ENCODE results near the gene CTNNBL1. TPM values are rescaled to one million over a fixed set of nuclear protein-coding genes. Genes with fewer than 3 reads are reported as not detected.

CTNNBL1 gene
- total and polyA plus RNA-seq, 5 donors from 2014 or later, result 56.0 to 117 (median 83.2) TPM

- H3K36me3 Mint-ChIP-seq, result peaks cover 58% of the 10 kb centered on the region
- Histone ChIP-seq H3K27ac (ENCODE audit: insufficient read depth, low read length, poor library complexity, severe bottlenecking) (no peak overlapping the region), H3K9me3 (ENCODE audit: control insufficient read depth in 2 of 2, low read length in 2 of 2) (no peaks in the 10 kb centered on the region), H3K36me3 (ENCODE audit: control insufficient read depth, insufficient read depth, low read length) (peaks cover 45% of the 10 kb centered on the region), H3K4me1 (ENCODE audit: control insufficient read depth, insufficient read depth, low read length, poor library complexity, severe bottlenecking) (no peaks in the 10 kb centered on the region), H3K27me3 (ENCODE audit: control insufficient read depth, insufficient read depth, low read length) (no peaks in the 10 kb centered on the region), H3K4me3 (ENCODE audit: low read depth, low read length) (no peak overlapping the region)
- H3K27me3 Mint-ChIP-seq, result no peaks in the 10 kb centered on the region
- no peak overlapping the region for H3K27ac Mint-ChIP-seq
- ATAC-seq (ENCODE audit: low read depth in 2 of 2), result no peak
- peaks cover 0 to 13% (median 1%) of the 10 kb centered on the region in 4 donors for H3K4me1 Mint-ChIP-seq
- DNase-seq, result no peak
- H3K4me3 Mint-ChIP-seq, result no peak overlapping the region
- H3K9me3 Mint-ChIP-seq, result no peaks in the 10 kb centered on the region
Observed at GRCh38 chr20:37776049-37776448, 82.2 kb downstream of the CTNNBL1 start.

- no peak for DNase-seq
- H3K4me1 Mint-ChIP-seq, result peaks cover 0 to 13% (median 2%) of the 10 kb centered on the region in 4 donors
- no peaks in the 10 kb centered on the region for H3K4me1 ChIP-seq (ENCODE audit: control insufficient read depth, insufficient read depth, low read length, poor library complexity, severe bottlenecking)
- ATAC-seq (ENCODE audit: low read depth in 2 of 2), result no peak
- H3K27me3 ChIP-seq (ENCODE audit: control insufficient read depth, insufficient read depth, low read length), result no peaks in the 10 kb centered on the region
- H3K4me3 Mint-ChIP-seq, result no peak overlapping the region
- peaks cover 54% of the 10 kb centered on the region for H3K36me3 Mint-ChIP-seq
- no peaks in the 10 kb centered on the region for H3K9me3 Mint-ChIP-seq
- H3K27ac Mint-ChIP-seq, result no peak overlapping the region
- H3K27me3 Mint-ChIP-seq, result no peaks in the 10 kb centered on the region
- H3K4me3 ChIP-seq (ENCODE audit: low read depth, low read length), result no peak overlapping the region
- peaks cover 44% of the 10 kb centered on the region for H3K36me3 ChIP-seq (ENCODE audit: control insufficient read depth, insufficient read depth, low read length)
- no peak overlapping the region for H3K27ac ChIP-seq (ENCODE audit: insufficient read depth, low read length, poor library complexity, severe bottlenecking)
- H3K9me3 ChIP-seq (ENCODE audit: control insufficient read depth in 2 of 2, low read length in 2 of 2), result no peaks in the 10 kb centered on the region
Observed at GRCh38 chr20:37776526-37776925, 82.7 kb downstream of the CTNNBL1 start.

- Mint-ChIP-seq H3K27me3 (no peaks in the 10 kb centered on the region), H3K9me3 (no peaks in the 10 kb centered on the region), H3K36me3 (peaks cover 48% of the 10 kb centered on the region), H3K27ac (peak overlapping the region in 2 of 3 donors; percentile 26 to 28), H3K4me3 (no peak overlapping the region), H3K4me1 (peaks cover 0 to 13% (median 2%) of the 10 kb centered on the region in 4 donors)
- Histone ChIP-seq H3K9me3 (ENCODE audit: control insufficient read depth in 2 of 2, low read length in 2 of 2) (no peaks in the 10 kb centered on the region), H3K4me1 (ENCODE audit: control insufficient read depth, insufficient read depth, low read length, poor library complexity, severe bottlenecking) (no peaks in the 10 kb centered on the region), H3K27ac (ENCODE audit: insufficient read depth, low read length, poor library complexity, severe bottlenecking) (no peak overlapping the region), H3K36me3 (ENCODE audit: control insufficient read depth, insufficient read depth, low read length) (peaks cover 45% of the 10 kb centered on the region), H3K27me3 (ENCODE audit: control insufficient read depth, insufficient read depth, low read length) (no peaks in the 10 kb centered on the region), H3K4me3 (ENCODE audit: low read depth, low read length) (no peak overlapping the region)
- DNase-seq, result no peak
- ATAC-seq (ENCODE audit: low read depth in 2 of 2), result no peak
Observed at GRCh38 chr20:37777012-37777950, 83.5 kb downstream of the CTNNBL1 start.

GRCh38 chr20:37777988-37778659, 84.3 kb downstream of the CTNNBL1 start:
- no peak for ATAC-seq (ENCODE audit: low read depth in 2 of 2)
- H3K4me3 ChIP-seq (ENCODE audit: low read depth, low read length), result no peak overlapping the region
- Mint-ChIP-seq H3K9me3 (no peaks in the 10 kb centered on the region), H3K4me3 (no peak overlapping the region), H3K27ac (peak overlapping the region in 2 of 3 donors; percentile 26 to 27), H3K36me3 (peaks cover 48% of the 10 kb centered on the region), H3K27me3 (no peaks in the 10 kb centered on the region), H3K4me1 (peaks cover 0 to 15% (median 2%) of the 10 kb centered on the region in 4 donors)
- H3K9me3 ChIP-seq (ENCODE audit: control insufficient read depth in 2 of 2, low read length in 2 of 2), result no peaks in the 10 kb centered on the region
- no peak overlapping the region for H3K27ac ChIP-seq (ENCODE audit: insufficient read depth, low read length, poor library complexity, severe bottlenecking)
- no peak for DNase-seq
- no peaks in the 10 kb centered on the region for H3K27me3 ChIP-seq (ENCODE audit: control insufficient read depth, insufficient read depth, low read length)
- no peaks in the 10 kb centered on the region for H3K4me1 ChIP-seq (ENCODE audit: control insufficient read depth, insufficient read depth, low read length, poor library complexity, severe bottlenecking)
- H3K36me3 ChIP-seq (ENCODE audit: control insufficient read depth, insufficient read depth, low read length), result peaks cover 45% of the 10 kb centered on the region

GRCh38 chr20:37781626-37782025, 87.8 kb downstream of the CTNNBL1 start:
- Mint-ChIP-seq H3K9me3 (peaks cover 0 to 1% (median 0%) of the 10 kb centered on the region in 7 donors), H3K27me3 (no peaks in the 10 kb centered on the region), H3K4me3 (no peak overlapping the region), H3K4me1 (peaks cover 0 to 30% (median 3%) of the 10 kb centered on the region in 4 donors), H3K36me3 (peaks cover 45% of the 10 kb centered on the region), H3K27ac (peak overlapping the region in 1 of 3 donors; percentile 5)
- DNase-seq (no peak), ATAC-seq (ENCODE audit: low read depth in 2 of 2) (no peak)
- Histone ChIP-seq H3K9me3 (ENCODE audit: control insufficient read depth in 2 of 2, low read length in 2 of 2) (no peaks in the 10 kb centered on the region), H3K36me3 (ENCODE audit: control insufficient read depth, insufficient read depth, low read length) (peaks cover 34% of the 10 kb centered on the region), H3K4me1 (ENCODE audit: control insufficient read depth, insufficient read depth, low read length, poor library complexity, severe bottlenecking) (no peaks in the 10 kb centered on the region), H3K27me3 (ENCODE audit: control insufficient read depth, insufficient read depth, low read length) (no peaks in the 10 kb centered on the region), H3K27ac (ENCODE audit: insufficient read depth, low read length, poor library complexity, severe bottlenecking) (no peak overlapping the region), H3K4me3 (ENCODE audit: low read depth, low read length) (no peak overlapping the region)

GRCh38 chr20:37786043-37786442, 92.2 kb downstream of the CTNNBL1 start:
- Histone ChIP-seq H3K27me3 (ENCODE audit: control insufficient read depth, insufficient read depth, low read length) (no peaks in the 10 kb centered on the region), H3K27ac (ENCODE audit: insufficient read depth, low read length, poor library complexity, severe bottlenecking) (no peak overlapping the region), H3K9me3 (ENCODE audit: control insufficient read depth in 2 of 2, low read length in 2 of 2) (no peaks in the 10 kb centered on the region), H3K4me3 (ENCODE audit: low read depth, low read length) (no peak overlapping the region), H3K36me3 (ENCODE audit: control insufficient read depth, insufficient read depth, low read length) (peaks cover 35% of the 10 kb centered on the region), H3K4me1 (ENCODE audit: control insufficient read depth, insufficient read depth, low read length, poor library complexity, severe bottlenecking) (no peaks in the 10 kb centered on the region)
- Mint-ChIP-seq H3K9me3 (peaks cover 0 to 3% (median 0%) of the 10 kb centered on the region in 7 donors), H3K4me3 (no peak overlapping the region), H3K27me3 (no peaks in the 10 kb centered on the region), H3K4me1 (peaks cover 0 to 21% (median 2%) of the 10 kb centered on the region in 4 donors), H3K36me3 (peaks cover 57% of the 10 kb centered on the region), H3K27ac (no peak overlapping the region)
- DNase-seq (no peak), ATAC-seq (ENCODE audit: low read depth in 2 of 2) (no peak)

GRCh38 chr20:37789408-37789807, 95.6 kb downstream of the CTNNBL1 start:
- no peaks in the 10 kb centered on the region for H3K27me3 ChIP-seq (ENCODE audit: control insufficient read depth, insufficient read depth, low read length)
- peaks cover 35% of the 10 kb centered on the region for H3K36me3 ChIP-seq (ENCODE audit: control insufficient read depth, insufficient read depth, low read length)
- DNase-seq, result no peak
- peaks cover 0 to 9% (median 0%) of the 10 kb centered on the region in 7 donors for H3K9me3 Mint-ChIP-seq
- ATAC-seq (ENCODE audit: low read depth in 2 of 2), result no peak
- H3K4me3 ChIP-seq (ENCODE audit: low read depth, low read length), result no peak overlapping the region
- H3K27ac Mint-ChIP-seq, result no peak overlapping the region
- no peaks in the 10 kb centered on the region for H3K27me3 Mint-ChIP-seq
- H3K4me1 Mint-ChIP-seq, result peaks cover 0 to 8% (median 0%) of the 10 kb centered on the region in 4 donors
- no peaks in the 10 kb centered on the region for H3K9me3 ChIP-seq (ENCODE audit: control insufficient read depth in 2 of 2, low read length in 2 of 2)
- no peaks in the 10 kb centered on the region for H3K4me1 ChIP-seq (ENCODE audit: control insufficient read depth, insufficient read depth, low read length, poor library complexity, severe bottlenecking)
- H3K36me3 Mint-ChIP-seq, result peaks cover 64% of the 10 kb centered on the region
- no peak overlapping the region for H3K27ac ChIP-seq (ENCODE audit: insufficient read depth, low read length, poor library complexity, severe bottlenecking)
- no peak overlapping the region for H3K4me3 Mint-ChIP-seq

Measured in CD4-positive, CD25-positive, alpha-beta regulatory T cell (primary cell).